Measurements from ENCODE around the gene PSMB3.
A peak's percentile ranks its signal among the peaks of the same experiment; 100 is the strongest.

The PSMB3 gene

DNA sequence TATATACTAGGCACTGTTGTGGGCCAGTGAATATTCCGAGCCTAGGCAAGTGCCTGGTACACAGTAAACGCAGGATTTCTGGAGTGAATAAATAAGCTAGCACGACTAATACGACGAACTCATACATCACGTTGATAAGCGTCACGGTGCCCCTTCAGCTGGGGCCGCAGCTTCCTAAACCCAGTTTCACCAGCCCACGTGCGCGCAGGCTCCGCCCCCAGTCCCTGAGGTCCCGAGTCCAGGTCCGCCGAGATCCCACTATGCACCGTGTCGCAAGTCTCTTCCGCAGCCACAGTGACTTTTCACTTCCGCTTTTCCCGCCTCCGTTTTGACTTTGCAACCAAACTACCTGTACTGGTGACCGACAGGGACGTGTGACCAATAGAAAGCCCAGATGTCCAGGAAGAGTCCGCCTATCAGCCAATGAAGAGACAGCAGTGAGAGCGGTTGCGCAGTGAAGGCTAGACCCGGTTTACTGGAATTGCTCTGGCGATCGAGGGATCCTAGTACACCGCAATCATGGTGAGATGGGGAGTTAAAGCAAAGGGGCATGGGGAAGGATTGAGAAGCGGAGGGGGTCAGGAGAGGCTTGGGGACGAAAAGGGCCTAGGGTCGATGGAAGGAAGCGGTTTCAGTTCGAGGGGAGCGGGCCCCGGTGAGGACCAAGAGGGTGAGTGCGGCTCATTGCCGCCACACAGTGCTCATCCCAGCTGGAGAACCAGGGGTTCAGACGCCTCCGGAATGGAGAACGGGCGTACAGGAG lies at the start of gene PSMB3:
PSMB3 (plus strand) TSS at position 434 of the 763 bp plus-strand sequence; CDS start at position 520, 86 bp downstream.
- peak; percentile 97 for DNase-seq

DNA sequence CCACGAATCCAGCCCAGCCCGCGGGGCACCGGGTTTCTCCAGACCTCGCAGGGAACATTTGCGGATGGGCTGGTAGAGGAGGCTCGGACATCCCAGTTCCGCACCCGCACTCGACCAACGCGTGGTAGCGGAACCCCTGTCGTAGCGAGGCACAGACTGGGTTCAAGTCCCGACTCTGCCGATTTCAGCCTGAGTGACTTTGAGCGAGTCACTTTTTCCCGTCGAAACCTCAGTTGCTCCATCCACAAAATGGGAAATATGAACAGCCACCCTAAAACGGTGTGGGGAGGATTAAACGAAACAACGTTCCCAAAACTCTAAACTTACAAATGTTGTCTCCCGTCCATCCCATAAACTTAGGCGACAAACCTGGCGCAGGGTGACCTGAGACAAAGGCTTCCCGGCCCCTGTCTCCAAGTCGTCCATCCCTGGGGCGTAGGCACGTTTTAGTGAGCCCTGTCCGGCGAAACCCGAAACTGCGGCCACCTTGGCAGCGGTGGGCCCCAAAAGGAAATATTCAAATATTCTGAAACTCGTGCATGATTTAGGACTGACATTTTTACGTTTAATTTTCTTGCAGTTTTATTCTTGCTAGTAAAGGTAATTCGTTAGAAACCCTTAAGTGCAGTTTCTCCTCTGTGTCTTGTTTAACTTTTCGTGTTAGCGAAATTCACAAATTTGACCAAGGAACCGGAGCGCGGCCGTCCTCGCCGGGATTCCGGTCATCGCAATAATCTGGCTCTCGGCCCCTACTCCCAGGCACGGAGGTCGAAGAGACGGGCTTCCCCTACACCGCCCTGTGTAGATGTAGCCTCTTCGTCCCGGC lies 49.4 kb upstream of the PSMB3 start:
- DNase-seq: no peak

DNA sequence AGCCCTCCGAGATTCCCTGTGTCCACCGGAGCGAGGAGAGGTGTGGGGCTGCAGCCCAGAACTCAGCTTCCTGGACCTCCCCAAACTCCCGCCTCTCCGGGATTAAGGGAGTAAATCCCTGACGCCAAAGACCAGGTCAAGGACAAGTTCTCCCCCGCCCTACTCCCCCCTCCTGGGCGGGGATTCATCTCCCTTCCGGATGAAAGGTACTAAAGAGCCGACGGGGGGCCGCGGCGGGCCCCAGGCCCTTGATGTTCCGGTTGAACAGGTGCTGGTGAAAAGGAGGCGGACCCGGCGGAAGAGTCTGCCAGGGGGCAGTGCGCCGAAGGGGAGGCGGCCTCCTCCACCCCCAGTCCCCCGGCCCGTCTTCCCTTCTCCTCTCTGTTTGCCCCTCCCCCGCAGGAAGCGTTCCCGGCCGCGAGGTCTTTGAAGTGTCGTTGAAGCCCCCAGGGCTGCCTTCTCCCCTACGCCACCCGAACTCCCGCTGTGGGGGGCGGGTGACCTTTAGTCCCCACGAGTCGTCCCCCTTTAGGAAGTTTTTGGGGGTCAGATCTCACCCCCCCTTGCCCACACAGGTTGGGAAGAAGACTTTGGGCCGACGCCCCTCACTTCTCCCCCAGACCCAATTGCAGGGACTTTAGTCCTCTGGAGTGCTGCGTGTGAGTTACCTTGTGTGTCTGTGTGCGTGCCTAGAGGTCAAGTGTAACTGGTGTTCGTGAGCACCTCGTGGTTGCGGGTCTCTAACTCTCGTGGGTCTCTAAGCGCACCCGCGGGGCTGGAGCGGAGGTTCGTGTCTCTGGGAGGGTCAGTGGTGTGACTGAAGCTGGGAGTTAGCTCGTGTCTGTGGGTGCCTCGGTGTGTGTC lies 48.6 kb upstream of the PSMB3 start:
- no peak for DNase-seq

DNA sequence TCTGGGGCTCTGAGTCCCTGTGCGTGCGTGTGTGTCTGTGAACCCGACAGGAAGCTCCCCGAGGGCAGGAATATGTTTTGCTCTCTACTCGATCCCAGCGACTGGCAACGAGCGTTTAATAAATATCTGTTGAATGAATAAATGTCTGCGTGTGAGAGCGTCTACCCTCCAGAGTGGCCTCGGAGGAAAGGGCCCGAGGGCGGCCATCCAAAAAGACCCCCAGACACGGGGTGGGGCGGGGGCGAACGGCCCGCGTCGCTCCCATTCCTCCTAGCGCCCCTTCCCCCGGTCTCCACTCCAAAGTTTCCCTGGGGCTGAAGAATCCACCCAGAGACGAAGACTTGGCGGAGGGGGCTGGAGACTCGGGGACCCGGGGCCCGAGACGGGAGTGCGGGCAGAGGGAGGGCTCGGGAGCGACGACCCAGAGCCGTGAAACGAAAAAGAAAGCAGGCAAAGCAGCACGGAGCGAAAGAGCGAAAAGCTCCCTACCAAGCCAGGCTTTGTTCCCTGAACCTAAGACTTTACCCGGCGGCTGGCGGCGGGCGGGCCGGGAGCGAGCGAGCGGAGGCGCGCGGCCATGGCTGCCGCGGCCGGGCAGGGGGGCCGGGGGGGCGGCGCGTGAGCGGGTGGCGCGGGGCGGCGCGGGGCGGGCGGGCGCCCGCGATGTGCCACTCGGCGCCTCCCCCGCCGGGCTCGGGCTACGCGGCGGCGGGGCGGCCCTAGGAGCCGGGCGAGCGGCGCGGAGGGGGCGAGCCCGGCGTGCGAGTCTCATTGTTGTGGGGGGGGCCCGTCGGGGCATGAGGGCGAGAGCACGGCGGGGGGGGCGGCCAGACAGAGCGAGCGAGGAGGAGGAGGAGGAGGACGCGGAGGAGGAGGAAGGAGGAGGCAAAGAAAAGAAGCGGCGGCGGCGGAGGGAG lies 47.7 kb upstream of the PSMB3 start, which contains the start of gene MLLT6:
MLLT6 (plus strand) TSS at position 668 of the 917 bp plus-strand sequence. CDS start 360 bp downstream, outside the sequence.
- peak; percentile 24 for DNase-seq

DNA sequence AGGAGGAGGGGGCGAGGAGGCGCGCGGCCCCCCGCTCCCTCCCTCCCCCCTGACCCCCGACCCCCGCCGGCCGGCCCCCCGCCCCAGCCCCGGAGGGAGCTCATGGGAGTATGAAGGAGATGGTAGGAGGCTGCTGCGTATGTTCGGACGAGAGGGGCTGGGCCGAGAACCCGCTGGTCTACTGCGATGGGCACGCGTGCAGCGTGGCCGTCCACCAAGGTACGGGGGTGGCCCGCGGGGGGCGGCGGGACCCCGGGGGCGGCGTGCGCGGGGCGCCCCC lies 47.1 kb upstream of the PSMB3 start:
- DNase-seq: no peak

DNA sequence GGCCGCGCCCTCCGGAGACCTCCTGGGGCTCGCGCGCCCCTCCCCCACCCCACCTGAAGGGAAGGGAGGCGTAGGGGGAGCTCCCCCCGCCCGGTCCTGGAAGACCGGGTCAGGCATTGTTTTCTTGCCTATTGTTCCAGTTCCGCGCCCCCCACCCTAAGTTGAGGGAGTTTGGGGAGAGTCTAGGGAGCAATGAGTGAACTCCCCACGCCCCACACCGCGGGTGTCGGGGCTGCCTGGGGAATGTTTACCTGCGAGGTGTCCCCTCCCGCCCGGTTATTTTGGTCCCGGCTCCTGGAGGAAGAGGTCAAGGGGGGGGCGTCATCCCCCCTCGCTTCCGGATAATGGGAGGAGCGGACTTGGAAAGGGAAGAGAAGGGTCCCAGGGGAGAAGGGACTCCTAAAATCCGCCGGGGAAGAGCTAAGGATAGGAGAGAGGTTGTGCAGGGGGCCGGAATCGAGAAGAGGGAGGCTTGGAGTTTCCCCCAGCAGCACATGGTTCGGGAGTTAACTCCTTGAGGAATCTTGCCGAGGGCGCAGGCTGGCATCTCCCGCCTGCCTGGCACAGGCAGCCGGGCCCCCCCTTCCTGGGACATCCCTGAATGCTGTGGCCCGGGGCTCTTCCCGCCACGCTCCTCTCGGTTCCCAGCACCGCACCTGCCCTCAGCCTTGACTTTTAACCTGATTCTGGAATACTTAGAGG lies 46.6 kb upstream of the PSMB3 start:
- DNase-seq: peak; percentile 15

DNA sequence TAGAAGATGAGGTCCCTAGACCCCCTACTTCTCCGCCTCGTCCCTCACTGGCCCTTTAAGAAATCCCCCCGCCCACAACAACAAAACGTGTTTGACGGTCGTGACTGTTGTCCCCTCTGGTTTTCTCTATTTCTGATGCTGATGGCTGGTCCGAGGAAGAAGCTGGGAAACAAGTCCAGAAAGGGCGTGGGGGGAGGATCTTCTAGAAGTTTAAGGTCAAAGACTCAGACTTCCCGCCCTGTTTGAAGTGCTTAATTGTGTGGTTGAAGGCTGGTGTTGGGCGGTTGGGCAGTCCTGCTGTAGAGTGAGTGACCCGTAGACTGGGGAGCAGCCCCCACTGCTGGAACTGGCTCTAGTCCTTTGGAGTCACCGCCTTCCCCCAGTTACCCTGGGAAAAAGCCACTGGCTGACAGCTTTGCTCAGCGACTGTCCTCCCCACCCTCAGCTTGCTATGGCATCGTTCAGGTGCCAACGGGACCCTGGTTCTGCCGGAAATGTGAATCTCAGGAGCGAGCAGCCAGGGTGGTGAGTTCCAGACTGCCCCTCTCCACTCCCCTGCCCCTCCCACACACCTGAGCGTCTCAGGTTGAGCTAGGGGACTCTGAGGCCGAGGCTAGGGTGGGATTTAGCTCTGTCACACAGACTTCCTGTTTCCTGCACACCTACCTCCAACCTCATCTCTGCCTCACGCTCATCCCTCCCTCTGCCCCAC lies 45.9 kb upstream of the PSMB3 start:
- DNase-seq: no peak

DNA sequence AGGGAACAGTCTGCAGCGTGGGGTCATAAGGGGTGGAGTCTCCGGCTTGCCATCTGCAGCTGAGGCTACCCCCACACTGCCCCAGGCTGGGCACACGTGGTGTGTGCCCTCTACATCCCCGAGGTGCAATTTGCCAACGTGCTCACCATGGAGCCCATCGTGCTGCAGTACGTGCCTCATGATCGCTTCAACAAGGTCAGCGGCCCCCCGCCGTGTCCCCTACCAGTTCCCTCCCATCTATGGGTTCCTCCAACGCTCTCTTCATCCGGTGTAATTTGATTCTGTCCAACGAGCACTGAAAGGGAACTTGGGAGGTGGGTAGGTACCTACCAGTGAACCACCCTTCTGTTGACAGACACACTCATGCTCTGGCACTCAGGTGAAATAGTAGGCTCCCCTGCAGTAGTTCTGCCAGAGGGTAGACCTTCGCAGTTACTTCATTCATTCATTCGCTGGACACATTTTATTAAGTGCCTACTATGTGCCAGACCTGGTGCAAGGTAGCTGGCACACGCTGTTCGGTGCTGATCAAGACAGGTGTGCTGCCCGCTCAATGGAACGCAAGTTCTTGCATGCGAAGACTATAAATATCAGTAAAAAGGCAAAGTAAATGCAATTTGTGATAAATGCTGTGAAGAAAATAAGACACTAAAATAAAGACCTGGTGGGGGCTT lies 44.7 kb upstream of the PSMB3 start:
- no peak for DNase-seq

DNA sequence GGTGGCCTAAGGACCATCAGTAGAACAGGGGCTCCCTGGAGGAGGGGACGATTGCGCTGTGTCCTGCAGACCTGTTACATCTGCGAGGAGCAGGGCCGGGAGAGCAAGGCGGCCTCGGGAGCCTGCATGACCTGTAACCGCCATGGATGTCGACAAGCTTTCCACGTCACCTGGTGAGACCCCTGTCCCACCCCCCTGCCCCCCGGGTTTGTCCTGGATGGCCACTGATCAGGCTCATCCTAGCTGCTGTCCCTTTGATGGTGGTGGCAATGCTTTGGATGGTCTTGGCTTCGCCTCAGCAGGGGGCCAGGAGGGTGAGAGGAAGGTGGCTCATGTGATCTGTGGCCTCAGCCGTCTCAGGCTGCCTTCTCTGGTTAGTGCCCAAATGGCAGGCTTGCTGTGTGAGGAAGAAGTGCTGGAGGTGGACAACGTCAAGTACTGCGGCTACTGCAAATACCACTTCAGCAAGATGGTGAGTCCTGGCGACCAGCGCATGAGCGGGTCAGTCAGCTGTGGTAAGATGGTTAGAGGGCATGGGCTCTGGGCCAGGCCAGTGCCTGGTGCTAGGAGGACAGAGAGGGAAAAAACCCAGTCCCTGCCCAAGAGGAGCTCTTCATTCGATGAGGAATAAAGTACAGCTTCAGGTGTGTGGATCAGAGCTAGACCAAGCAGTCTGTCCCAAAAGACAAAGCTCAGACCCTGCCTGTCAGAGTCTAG lies 43.3 kb upstream of the PSMB3 start:
- no peak for DNase-seq

DNA sequence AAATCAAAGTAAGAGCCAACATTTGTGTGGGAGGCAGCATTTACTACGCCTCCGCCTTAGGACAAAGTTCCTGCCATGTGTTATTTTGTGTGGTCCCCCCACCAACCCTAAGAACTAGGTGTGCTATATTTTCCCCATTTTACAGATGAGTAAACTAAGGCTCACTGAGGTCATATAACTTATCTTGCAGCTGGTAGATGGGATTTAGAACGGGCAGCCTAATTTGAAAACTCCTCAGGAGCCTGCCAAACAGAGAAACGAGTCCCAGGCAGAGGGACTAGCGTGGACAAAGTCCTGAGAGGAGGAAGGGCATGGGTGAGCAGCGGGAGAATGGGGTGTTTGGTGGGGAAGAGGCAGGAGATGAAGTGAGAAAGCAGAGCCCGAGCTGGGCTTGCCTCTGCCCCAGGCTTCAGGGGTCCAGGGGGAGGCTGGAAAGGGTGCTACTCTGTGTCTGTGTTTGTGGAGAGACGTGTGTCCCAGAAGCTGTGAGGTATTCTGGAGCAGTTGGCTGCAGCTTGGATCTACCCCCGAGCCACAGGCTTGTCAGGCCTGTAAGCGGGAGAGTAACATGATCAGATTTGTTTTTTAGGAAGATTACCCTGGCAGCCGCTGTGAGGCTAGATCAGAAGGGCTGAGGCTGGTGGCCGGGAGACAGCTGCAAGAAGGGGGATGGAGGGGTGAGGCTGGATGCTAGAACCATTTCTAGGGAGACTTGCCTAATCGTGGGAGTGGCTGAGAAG lies 42.5 kb upstream of the PSMB3 start:
- no peak for DNase-seq

DNA sequence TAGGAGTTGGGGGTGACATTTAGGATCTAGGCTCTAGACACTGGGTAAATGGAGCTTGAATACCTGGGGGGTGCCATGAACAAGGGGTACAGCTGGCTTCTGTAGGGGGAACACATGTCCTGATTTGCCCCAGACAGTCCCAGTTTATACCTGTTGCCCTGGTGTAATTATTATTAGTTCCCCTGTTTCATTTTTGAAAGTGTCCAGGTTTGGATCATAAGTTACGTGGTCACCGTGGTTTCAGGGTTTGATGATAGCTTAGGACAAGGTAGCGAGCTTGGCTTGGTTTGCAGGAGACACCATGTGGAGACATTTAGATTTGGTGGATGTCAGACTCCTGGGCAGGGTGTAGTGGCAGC lies 42.0 kb upstream of the PSMB3 start:
- DNase-seq: no peak

DNA sequence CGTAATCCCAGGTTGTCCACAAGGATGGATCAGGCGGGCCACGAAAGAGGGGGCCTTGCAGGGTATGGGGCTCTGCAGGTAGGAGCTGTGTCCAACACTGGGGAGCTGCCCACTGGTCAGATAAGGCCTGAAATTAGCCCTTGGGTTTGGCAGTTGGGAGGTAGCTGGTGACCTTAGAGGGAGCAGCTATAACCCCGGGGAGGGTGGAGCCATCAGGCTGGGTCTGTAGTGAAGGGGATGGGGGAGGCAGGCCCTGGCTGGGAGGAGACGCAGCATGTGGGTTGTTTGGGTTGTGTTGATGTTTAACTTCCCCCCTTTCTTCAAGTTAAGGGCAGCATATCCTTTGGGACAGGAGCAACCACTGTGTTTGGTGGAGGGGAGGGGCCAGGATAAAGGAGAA lies 41.6 kb upstream of the PSMB3 start:
- DNase-seq: no peak

DNA sequence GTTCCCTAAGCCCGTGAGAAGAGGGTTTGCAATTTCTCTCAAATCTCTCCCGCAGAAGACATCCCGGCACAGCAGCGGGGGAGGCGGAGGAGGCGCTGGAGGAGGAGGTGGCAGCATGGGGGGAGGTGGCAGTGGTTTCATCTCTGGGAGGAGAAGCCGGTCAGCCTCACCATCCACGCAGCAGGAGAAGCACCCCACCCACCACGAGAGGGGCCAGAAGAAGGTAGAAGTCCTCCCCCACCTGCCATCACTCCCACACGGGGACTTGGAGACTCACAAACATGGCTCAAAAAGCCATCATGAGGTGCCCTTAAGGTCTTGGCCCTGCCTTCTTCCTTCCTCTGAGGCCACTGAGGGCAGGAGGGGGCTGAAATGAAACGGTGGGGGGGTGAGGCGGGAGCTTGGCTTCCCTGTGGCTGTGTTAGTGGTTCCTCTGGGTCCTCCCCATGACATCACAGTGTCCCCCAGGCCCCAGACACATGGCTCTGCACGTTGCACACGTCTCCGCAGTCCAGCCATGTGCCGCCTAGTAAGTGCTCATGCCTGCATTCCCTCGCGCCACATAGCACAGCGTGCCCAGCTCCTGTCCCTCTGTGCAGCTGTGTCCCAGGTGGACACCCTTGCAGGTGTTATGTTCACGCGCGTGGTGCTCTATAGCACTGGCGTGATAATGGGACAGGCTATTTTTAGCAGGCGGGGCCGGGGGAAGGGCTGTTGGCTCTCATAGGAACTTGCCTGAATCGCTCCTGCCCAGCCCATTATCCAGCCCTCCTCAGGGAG lies 40.6 kb upstream of the PSMB3 start:
- no peak for DNase-seq

DNA sequence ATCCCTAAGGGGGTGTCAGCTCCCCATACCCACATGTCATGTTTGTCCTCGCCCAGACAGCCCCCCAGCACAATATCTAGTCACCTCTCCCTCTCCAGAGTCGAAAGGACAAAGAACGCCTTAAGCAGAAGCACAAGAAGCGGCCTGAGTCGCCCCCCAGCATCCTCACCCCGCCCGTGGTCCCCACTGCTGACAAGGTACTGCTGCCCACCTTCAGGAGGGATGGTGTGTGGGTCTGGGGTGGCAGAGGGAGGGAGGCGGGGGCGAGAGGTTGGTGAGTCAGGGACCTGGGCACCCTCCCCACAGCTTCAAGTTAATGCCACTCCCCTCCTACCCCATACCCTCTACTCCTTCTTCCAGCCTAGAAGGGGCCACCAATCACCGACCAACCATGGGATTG lies 39.9 kb upstream of the PSMB3 start:
- no peak for DNase-seq

DNA sequence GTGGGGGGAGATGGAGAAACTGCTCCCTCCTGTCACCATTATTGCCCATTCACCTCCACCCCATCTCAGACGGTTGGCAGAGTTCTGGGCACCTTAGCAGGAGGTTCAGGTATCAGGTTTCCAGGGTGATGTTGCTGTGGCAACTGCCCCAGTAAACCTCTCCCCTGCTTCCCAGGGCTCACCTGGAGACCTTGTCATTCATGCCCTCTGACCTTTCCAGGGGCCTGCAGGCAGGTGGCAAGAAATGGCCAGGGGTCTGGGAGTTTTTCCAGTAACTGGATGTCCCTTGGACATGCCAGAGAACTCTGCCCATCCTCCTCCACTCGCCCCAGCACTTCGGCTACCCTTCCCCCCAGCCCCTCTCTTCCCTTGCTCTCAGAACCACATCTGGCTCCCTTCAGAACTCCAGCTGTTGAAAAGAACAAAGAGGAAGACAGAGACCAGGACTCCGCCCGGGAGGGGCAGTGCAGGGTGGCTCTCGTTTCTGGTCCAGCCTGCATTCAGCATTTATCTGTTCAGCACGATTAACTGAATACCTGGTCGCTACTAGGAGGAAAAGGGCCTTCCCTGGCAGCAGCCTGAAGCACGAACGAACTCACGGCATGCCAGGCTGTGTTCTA lies 39.0 kb upstream of the PSMB3 start:
- no peak for DNase-seq

DNA sequence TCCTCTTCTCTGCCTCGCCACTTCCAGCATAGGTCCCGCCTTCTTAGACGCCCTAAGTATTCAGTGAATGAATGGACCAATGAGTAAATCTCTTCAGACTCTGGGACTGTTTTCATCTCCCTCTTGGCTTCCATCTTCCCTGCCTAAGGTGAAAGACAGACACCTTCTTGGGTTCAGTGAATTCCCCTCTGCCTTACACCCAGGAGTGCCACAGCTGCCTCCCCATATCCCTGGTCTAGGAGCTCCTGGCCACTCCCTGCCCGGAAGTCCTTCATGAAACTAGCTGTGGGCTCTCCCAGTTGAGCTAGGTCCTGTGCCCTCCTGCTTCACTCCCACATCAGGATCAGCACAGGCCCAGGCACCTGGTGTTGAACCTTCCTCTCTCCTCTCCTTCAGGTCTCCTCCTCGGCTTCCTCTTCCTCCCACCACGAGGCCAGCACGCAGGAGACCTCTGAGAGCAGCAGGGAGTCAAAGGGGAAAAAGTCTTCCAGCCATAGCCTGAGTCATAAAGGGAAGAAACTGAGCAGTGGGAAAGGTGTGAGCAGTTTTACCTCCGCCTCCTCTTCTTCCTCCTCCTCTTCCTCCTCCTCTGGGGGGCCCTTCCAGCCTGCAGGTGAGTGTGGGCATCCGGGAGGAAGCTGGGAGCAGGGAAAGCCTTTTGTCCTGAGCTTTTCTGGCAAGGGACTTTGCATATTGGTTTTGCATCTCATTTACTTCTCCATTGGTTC lies 37.2 kb upstream of the PSMB3 start:
- no peak for DNase-seq

Measured in T1000 (cell line).